Hepatocyte (in vitro differentiated cells): ENCODE measurements around the gene KRT6B.

Source experiments
- CTCF ChIP-seq: fragments of 200-600 bp; sonication (generic); IDR thresholded peaks from 2 replicates; pipeline ENCODE4 v1.5.1; 2016; ENCODE audit warnings: antibody characterized with exemption, mild to moderate bottlenecking; ENCODE audit not compliant: poor library complexity
- EZH2 ChIP-seq: fragments of 200-600 bp; sonication (generic); IDR thresholded peaks from 2 replicates; pipeline ENCODE4 v1.6.1; 2016; ENCODE audit warnings: antibody characterized with exemption, mild to moderate bottlenecking, borderline replicate concordance
- EZH2phosphoT487 ChIP-seq: fragments of 200-600 bp; sonication (generic); IDR thresholded peaks from one replicate; pipeline ENCODE4 v1.6.1; 2018; ENCODE audit warnings: antibody characterized with exemption, mild to moderate bottlenecking, low read depth, moderate library complexity; ENCODE audit not compliant: unreplicated experiment, severe bottlenecking

- TF ChIP-seq EZH2phosphoT487 (no peak), CTCF (no peak), EZH2 (no peak)
Measured at GRCh38 chr12:52439845-52440244, 12.1 kb downstream of the KRT6B start.
